Left ventricle myocardium inferior (tissue), 1 donor: ENCODE data around the gene KNDC1. TPM values are rescaled to one million over a fixed set of nuclear protein-coding genes. Genes with fewer than 3 reads are reported as not detected.

Experiments
- DNase-seq: peaks from one replicate; pipeline ENCODE4 v3.0.0-alpha.2; 2020
- H3K27ac ChIP-seq: fragments of 200-600 bp; replicated peaks from 2 replicates; pipeline ENCODE4 v1.8.0; 2021
- H3K27me3 ChIP-seq: fragments of 200-600 bp; 2 replicates; pipeline ENCODE4 v1.8.0; 2021; ENCODE audit warnings: low read depth
- H3K36me3 ChIP-seq: fragments of 200-600 bp; 2 replicates; pipeline ENCODE4 v1.8.0; 2021
- H3K4me1 ChIP-seq: fragments of 200-600 bp; 2 replicates; pipeline ENCODE4 v1.8.0; 2021
- H3K4me3 ChIP-seq: fragments of 200-600 bp; 2 replicates; pipeline ENCODE4 v1.8.0; 2021; ENCODE audit warnings: mild to moderate bottlenecking, moderate library complexity
- H3K9me3 ChIP-seq: fragments of 200-600 bp; replicated peaks from 2 replicates; pipeline ENCODE4 v1.8.0; 2021
- CTCF ChIP-seq: fragments of 200-600 bp; IDR thresholded peaks from 2 replicates; pipeline ENCODE4 v1.8.0; 2021; ENCODE audit warnings: antibody characterized with exemption, mild to moderate bottlenecking, borderline replicate concordance
- intact Hi-C: fragments of 100-400 bp; cut with micrococcal nuclease; formaldehyde crosslinking; loops from one replicate; pipeline ENCODE4 v1.11.0; 2022
- total RNA-seq: library from RNA; stranded (reverse); fragmentation: NEBNext Ultra II Directional; extraction: Animal tissue kit (Norgen Biotek cat#: 25700); gene quantifications from one replicate; pipeline ENCODE4 v1.2.1, GENCODE V29; 2021
- donor health status: DM: no; HTN: yes; CAD: no; lungs with severe emphysema.

Gene KNDC1
- total RNA-seq, 1 donor from 2014 or later: 0.11 TPM

- DNase-seq: no peak
- intact Hi-C loops: no loop called here
- Histone ChIP-seq H3K27ac (no peak overlapping the region), H3K9me3 (no peaks in the 10 kb centered on the region), H3K4me1 (no peaks in the 10 kb centered on the region), H3K27me3 (peaks cover 93% of the 10 kb centered on the region), H3K36me3 (no peaks in the 10 kb centered on the region), H3K4me3 (no peak overlapping the region)
- no peak for TF ChIP-seq CTCF
Observed at GRCh38 chr10:133246236-133246626, 86.2 kb downstream of the KNDC1 start.

- intact Hi-C loops: no loop called here
- Histone ChIP-seq H3K4me3 (no peak overlapping the region), H3K27me3 (peaks cover 92% of the 10 kb centered on the region), H3K36me3 (no peaks in the 10 kb centered on the region), H3K9me3 (no peaks in the 10 kb centered on the region), H3K4me1 (peaks cover 5% of the 10 kb centered on the region), H3K27ac (no peak overlapping the region)
- no peak for TF ChIP-seq CTCF
- no peak for DNase-seq
Observed at GRCh38 chr10:133247681-133248333, 87.8 kb downstream of the KNDC1 start.

GRCh38 chr10:133248334-133248715 lies 88.3 kb downstream of the KNDC1 start:
- Histone ChIP-seq H3K36me3 (no peaks in the 10 kb centered on the region), H3K9me3 (no peaks in the 10 kb centered on the region), H3K27ac (no peak overlapping the region), H3K27me3 (peaks cover 92% of the 10 kb centered on the region), H3K4me1 (peaks cover 5% of the 10 kb centered on the region), H3K4me3 (no peak overlapping the region)
- DNase-seq: no peak
- no peak for TF ChIP-seq CTCF
- intact Hi-C loops: no loop called here

- Histone ChIP-seq H3K9me3 (no peaks in the 10 kb centered on the region), H3K27me3 (peaks cover 89% of the 10 kb centered on the region), H3K4me3 (no peak overlapping the region), H3K4me1 (peaks cover 5% of the 10 kb centered on the region), H3K27ac (no peak overlapping the region), H3K36me3 (no peaks in the 10 kb centered on the region)
- no peak for DNase-seq
- intact Hi-C loops: no loop called here
- TF ChIP-seq CTCF: no peak
Observed at GRCh38 chr10:133249094-133249780, 89.2 kb downstream of the KNDC1 start.

- Histone ChIP-seq H3K27me3 (peaks cover 87% of the 10 kb centered on the region), H3K4me3 (no peak overlapping the region), H3K36me3 (no peaks in the 10 kb centered on the region), H3K9me3 (no peaks in the 10 kb centered on the region), H3K4me1 (peaks cover 5% of the 10 kb centered on the region), H3K27ac (no peak overlapping the region)
- DNase-seq: no peak
- intact Hi-C loops: no loop called here
- TF ChIP-seq CTCF: no peak
Observed at GRCh38 chr10:133249975-133250754, 90.1 kb downstream of the KNDC1 start.
